Adrenal gland (tissue), 12 donors: ENCODE data around the gene WDR20. TPM values are rescaled to one million over a fixed set of nuclear protein-coding genes. Genes with fewer than 3 reads are reported as not detected.

Experiments
- DNase-seq, 7 donors: peaks; one replicate each; pipeline ENCODE4 v3.0.0-alpha.2; 2019 to 2020
- H3K27ac ChIP-seq, 5 donors: fragments of 200-600 bp; sonication (generic) in 4 of 5; 1 replicate in 3 of 5; 2 replicates in 2 of 5; pipeline versions ENCODE4 v1.5.1 to v1.8.0; 2016 to 2020; ENCODE audit warnings: mild to moderate bottlenecking in 1 of 5
- H3K27me3 ChIP-seq: fragments of 200-600 bp; 2 replicates; pipeline ENCODE4 v1.8.0; 2021
- H3K36me3 ChIP-seq, 2 donors: fragments of 200-600 bp; replicated peaks in 1 of 2; 1 replicate in 1 of 2; 2 replicates in 1 of 2; pipeline versions ENCODE4 v1.5.1 to v1.8.0; 2018 to 2022
- H3K4me1 ChIP-seq, 2 donors: fragments of 200-600 bp; replicated peaks in 1 of 2; 1 replicate in 1 of 2; 2 replicates in 1 of 2; pipeline versions ENCODE4 v1.5.1 to v1.8.0; 2018 to 2021
- H3K4me3 ChIP-seq, 4 donors: fragments of 200-600 bp; sonication (generic) in 3 of 4; one replicate each; pipeline ENCODE4 v1.5.1; 2016 to 2018
- H3K9me3 ChIP-seq, 3 donors: fragments of 200-600 bp; sonication (generic) in 1 of 3; replicated peaks in 1 of 3; 1 replicate in 2 of 3; 2 replicates in 1 of 3; pipeline versions ENCODE4 v1.5.1 to v1.8.0; 2016 to 2021
- CTCF ChIP-seq, 6 experiments: fragments of 450-650 bp in 4 of 6; fragments of 200-600 bp in 2 of 6; sonication (generic) in 1 of 6; IDR thresholded peaks; 1 replicate in 5 of 6; 2 replicates in 1 of 6; pipeline versions ENCODE4 v1.5.1 to v1.8.0; 2016 to 2021; ENCODE audit warnings: antibody characterized with exemption in 6 of 6, mild to moderate bottlenecking in 2 of 6, moderate library complexity in 1 of 6
- POLR2A ChIP-seq, 2 donors: fragments of 450-650 bp; IDR thresholded peaks; one replicate each; pipeline ENCODE4 v1.6.1; 2017; ENCODE audit warnings: antibody characterized with exemption in 2 of 2, mild to moderate bottlenecking in 2 of 2, moderate library complexity in 1 of 2
- WGBS, 4 donors: extraction: QIAGEN DNeasy Blood & Tissue Kit in 2 of 4; methylation state at CpG; one replicate each; pipeline versions ENCODE4 v1.1.5 to v1.1.7; 2013 to 2017; 5-methylcytosine and 5-hydroxymethylcytosine counted together
- intact Hi-C, 2 donors: fragments of 100-400 bp; cut with DNase I; formaldehyde crosslinking; loops; one replicate each; pipeline versions ENCODE4 v1.14.1 to v1.15.0; 2022 to 2023
- polyA plus RNA-seq, 3 donors: library from polyadenylated mRNA; stranded (reverse); fragments of 200-250 nt in 2 of 3; fragments of 350-450 nt in 1 of 3; fragmentation: Illumina TruSeq in 1 of 3; extraction: RNeasy Lipid Tissue Mini Kit (QIAGEN cat#74804) in 1 of 3; gene quantifications; one replicate each; pipeline ENCODE4 v1.2.3, GENCODE V29; 2013 to 2014
- total RNA-seq, 9 donors: library from RNA; depleted of rRNA in 4 of 9; stranded (reverse); fragments of >200 nt in 4 of 9; fragments of 120-200 nt in 1 of 9; fragmentation: NEBNext Ultra II Directional in 1 of 9; extraction: Animal tissue kit (Norgen Biotek cat#: 25700) in 1 of 9; gene quantifications; one replicate each; pipeline versions ENCODE4 v1.1.0 to v1.2.4, GENCODE V29; 2013 to 2023
- donor health status: healthy with polysubstance abuse.
- donor health status: Bipolar disorder and iron deficiency.
- donor health status: DM: yes; HTN: yes; CAD: no.
- donor health status: DM: no; HTN: no; CAD: no.
- donor health status: DM: no; HTN: no; CAD: no.
- donor health status: DM: yes; HTN: yes; CAD: no.

WDR20 gene
- total and polyA plus RNA-seq, 12 donors = 13.1 to 55.9 (median 38.3) TPM

- 60 to 80% (median 67%) methylated on average over 1 to 14 of the region's 14 CpGs for WGBS, 4 donors
- TF ChIP-seq CTCF (IDR thresholded peaks at IDR 0.05) = no peak
- no peak for TF ChIP-seq POLR2A (IDR thresholded peaks at IDR 0.05)
- Histone ChIP-seq H3K9me3 (no peaks in the 10 kb centered on the region), H3K36me3 (no peaks in the 10 kb centered on the region), H3K27ac (peak overlapping the region in 1 of 5 donors; percentile 52), H3K4me3 (no peak overlapping the region), H3K27me3 (no peaks in the 10 kb centered on the region), H3K4me1 (peaks cover 0 to 34% of the 10 kb centered on the region in 2 donors)
- intact Hi-C loops = no loop called here
- peak in 2 of 7 donors; percentile 31 to 41 for DNase-seq
Measured at GRCh38 chr14:102217987-102218421, 78.3 kb downstream of the WDR20 start.

DNA sequence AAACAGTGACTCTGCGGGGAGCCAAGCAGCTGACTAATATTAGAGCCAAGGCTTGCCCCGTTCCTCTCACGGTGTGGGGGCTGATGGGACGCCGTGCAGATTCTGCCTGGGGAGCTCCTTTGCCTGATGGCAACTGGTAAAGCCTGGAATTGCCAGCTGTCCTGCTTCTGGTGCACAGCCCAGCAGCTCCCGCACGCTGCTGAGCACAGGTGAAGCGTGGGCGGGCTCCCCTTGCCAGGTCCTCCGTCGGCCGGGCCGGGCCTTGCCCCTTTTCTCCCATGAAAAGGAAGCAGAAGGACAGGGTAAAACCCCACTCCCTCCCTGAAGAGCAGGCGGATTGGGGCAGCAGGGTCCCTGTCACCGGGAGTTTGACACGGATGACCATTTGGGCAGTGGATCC, 79.0 kb downstream of the WDR20 start:
- Histone ChIP-seq H3K9me3 (no peaks in the 10 kb centered on the region), H3K27ac (no peak overlapping the region), H3K36me3 (no peaks in the 10 kb centered on the region), H3K27me3 (no peaks in the 10 kb centered on the region), H3K4me1 (peaks cover 0 to 27% of the 10 kb centered on the region in 2 donors), H3K4me3 (no peak overlapping the region)
- no peak for DNase-seq
- intact Hi-C loops = no loop called here
- no peak for TF ChIP-seq POLR2A (IDR thresholded peaks at IDR 0.05)
- no peak for TF ChIP-seq CTCF (IDR thresholded peaks at IDR 0.05)
- WGBS, 4 donors = 79 to 88% (median 81%) methylated on average over 12 to 16 of the region's 16 CpGs

DNA sequence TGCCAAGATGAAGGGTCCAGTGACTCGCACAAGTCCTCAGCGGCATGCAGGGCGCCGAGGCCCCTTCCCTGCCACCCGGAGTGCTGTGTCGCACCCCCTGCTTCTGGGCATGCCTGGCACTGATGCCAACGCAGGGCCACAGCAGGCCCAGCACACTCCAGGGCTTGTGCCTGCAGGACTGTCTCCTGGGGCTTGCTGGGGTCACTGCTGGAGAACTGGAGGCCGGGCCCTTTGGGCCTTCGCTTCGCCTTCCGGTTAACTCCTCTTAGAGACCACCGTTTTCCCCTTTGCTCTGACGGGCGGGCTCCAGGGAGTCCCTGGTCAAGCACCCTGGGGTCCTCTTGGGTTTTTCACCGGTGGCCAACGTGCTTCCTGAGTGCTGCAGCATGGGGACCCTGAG, 79.6 kb downstream of the WDR20 start:
- H3K36me3 ChIP-seq = no peaks in the 10 kb centered on the region
- no peaks in the 10 kb centered on the region for H3K27me3 ChIP-seq
- no peaks in the 10 kb centered on the region for H3K9me3 ChIP-seq
- TF ChIP-seq CTCF (IDR thresholded peaks at IDR 0.05) = no peak
- TF ChIP-seq POLR2A (IDR thresholded peaks at IDR 0.05) = no peak
- H3K27ac ChIP-seq = no peak overlapping the region
- DNase-seq = no peak
- 92 to 95% (median 93%) methylated on average over 15 to 16 of the region's 16 CpGs for WGBS, 4 donors
- intact Hi-C loops = no loop called here
- H3K4me3 ChIP-seq = no peak overlapping the region
- peaks cover 0 to 24% of the 10 kb centered on the region in 2 donors for H3K4me1 ChIP-seq

- 88 to 93% (median 90%) methylated on average over 7 to 12 of the region's 12 CpGs for WGBS, 4 donors
- H3K9me3 ChIP-seq = no peaks in the 10 kb centered on the region
- no peak for TF ChIP-seq CTCF (IDR thresholded peaks at IDR 0.05)
- TF ChIP-seq POLR2A (IDR thresholded peaks at IDR 0.05) = no peak
- H3K4me1 ChIP-seq = peaks cover 0 to 19% of the 10 kb centered on the region in 2 donors
- DNase-seq = peak in 1 of 7 donors; percentile 10
- intact Hi-C loops = no loop called here
- H3K36me3 ChIP-seq = no peaks in the 10 kb centered on the region
- no peak overlapping the region for H3K4me3 ChIP-seq
- no peaks in the 10 kb centered on the region for H3K27me3 ChIP-seq
- no peak overlapping the region for H3K27ac ChIP-seq
Measured at GRCh38 chr14:102220031-102220430, 80.3 kb downstream of the WDR20 start.
